GM12878 (cell line): ENCODE measurements around the gene PDE1C.

Source experiments
- EZH2 ChIP-seq: IDR thresholded peaks from 2 replicates; pipeline ENCODE4 v1.6.1; 2012; ENCODE audit warnings: low read depth, mild to moderate bottlenecking, control low read depth, inconsistent platforms, low read length, borderline replicate concordance; ENCODE audit not compliant: control insufficient read depth
- IRF4 ChIP-seq: IDR thresholded peaks from 2 replicates; pipeline ENCODE4 v1.6.1; 2011; ENCODE audit warnings: low read depth, low read length
- SP1 ChIP-seq: IDR thresholded peaks from one replicate; pipeline ENCODE4 v1.6.1; 2011; ENCODE audit warnings: low read depth, low read length
- TF ChIP-seq, protein P1 (sequence below), 3 experiments: IDR thresholded peaks in 2 of 3; conservative IDR thresholded peaks in 1 of 3; 2 replicates each; pipeline ENCODE4 v1.5.1; 2011; ENCODE audit warnings: low read depth in 3 of 3, low read length in 3 of 3, mild to moderate bottlenecking in 3 of 3, control low read depth in 2 of 3, moderate library complexity in 2 of 3, inconsistent platforms in 1 of 3, mixed read lengths in 1 of 3; ENCODE audit not compliant: control insufficient read depth in 2 of 3, insufficient read depth in 1 of 3; ENCODE audit errors: extremely low read depth in 1 of 3

DNA sequence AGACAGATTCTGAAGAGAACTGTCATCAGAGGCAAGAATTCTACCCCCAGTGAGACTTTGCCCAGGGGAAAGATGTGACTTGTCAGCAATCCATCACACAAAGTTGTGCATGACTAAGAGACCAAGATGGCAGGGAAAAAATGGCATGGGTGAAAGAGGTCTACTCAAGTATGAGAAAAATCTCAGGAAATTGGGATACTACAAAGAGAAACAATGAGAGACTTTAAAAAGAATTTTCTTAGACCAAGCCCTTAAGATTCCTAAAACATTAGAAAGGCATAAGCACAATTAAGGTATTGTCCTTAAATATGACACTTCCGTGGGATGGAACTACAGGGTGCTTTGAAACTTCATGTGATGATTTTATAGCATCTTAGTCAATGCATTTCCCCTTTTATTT, 45.6 kb upstream of the PDE1C start:
- TF ChIP-seq IRF4 = no peak
- no peak for TF ChIP-seq SP1
- TF ChIP-seq, protein P1, sequence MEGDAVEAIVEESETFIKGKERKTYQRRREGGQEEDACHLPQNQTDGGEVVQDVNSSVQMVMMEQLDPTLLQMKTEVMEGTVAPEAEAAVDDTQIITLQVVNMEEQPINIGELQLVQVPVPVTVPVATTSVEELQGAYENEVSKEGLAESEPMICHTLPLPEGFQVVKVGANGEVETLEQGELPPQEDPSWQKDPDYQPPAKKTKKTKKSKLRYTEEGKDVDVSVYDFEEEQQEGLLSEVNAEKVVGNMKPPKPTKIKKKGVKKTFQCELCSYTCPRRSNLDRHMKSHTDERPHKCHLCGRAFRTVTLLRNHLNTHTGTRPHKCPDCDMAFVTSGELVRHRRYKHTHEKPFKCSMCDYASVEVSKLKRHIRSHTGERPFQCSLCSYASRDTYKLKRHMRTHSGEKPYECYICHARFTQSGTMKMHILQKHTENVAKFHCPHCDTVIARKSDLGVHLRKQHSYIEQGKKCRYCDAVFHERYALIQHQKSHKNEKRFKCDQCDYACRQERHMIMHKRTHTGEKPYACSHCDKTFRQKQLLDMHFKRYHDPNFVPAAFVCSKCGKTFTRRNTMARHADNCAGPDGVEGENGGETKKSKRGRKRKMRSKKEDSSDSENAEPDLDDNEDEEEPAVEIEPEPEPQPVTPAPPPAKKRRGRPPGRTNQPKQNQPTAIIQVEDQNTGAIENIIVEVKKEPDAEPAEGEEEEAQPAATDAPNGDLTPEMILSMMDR (IDR thresholded peaks at IDR 0.05 in 2 of 3, conservative IDR thresholded peaks at IDR 0.05 in 1 of 3; ENCODE audit: control insufficient read depth in 2 of 3, extremely low read depth in 1 of 3, insufficient read depth in 1 of 3, low read depth in 3 of 3, low read length in 3 of 3) = no peak
- no peak for TF ChIP-seq EZH2
